ENCODE measurements around the gene PLCH1.

DNA sequence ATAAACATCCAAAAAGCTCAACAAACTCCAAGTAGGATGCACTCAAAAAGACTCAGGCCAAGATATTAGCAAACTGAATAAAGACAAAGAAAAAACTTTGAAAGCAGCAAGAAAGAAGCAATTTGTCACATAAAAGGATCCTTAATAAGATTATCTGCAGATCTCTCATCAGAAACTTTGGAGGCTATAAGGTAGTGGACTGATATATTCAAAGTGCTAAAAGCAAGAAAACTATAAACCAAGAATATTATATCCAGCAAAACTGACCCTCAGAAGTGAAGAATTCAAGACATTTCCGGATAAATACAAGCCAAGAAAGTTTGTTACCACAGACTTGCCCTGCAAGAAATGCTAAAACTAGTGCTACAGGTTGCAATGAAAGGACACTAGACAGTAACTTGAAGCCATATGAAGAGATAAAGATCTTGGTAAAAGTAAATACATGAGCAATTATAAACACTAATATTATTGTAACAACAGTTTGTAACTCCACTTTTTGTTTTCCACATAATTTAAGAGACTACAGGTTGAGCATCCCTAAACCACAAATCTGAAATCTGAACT, 37.6 kb upstream of the PLCH1 start:
- TF ChIP-seq, protein P1, sequence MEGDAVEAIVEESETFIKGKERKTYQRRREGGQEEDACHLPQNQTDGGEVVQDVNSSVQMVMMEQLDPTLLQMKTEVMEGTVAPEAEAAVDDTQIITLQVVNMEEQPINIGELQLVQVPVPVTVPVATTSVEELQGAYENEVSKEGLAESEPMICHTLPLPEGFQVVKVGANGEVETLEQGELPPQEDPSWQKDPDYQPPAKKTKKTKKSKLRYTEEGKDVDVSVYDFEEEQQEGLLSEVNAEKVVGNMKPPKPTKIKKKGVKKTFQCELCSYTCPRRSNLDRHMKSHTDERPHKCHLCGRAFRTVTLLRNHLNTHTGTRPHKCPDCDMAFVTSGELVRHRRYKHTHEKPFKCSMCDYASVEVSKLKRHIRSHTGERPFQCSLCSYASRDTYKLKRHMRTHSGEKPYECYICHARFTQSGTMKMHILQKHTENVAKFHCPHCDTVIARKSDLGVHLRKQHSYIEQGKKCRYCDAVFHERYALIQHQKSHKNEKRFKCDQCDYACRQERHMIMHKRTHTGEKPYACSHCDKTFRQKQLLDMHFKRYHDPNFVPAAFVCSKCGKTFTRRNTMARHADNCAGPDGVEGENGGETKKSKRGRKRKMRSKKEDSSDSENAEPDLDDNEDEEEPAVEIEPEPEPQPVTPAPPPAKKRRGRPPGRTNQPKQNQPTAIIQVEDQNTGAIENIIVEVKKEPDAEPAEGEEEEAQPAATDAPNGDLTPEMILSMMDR (IDR thresholded peaks at IDR 0.05; ENCODE audit: poor library complexity): no peak
- no peak for TF ChIP-seq EZH2 (IDR thresholded peaks at IDR 0.05; ENCODE audit: borderline replicate concordance)
- TF ChIP-seq EZH2phosphoT487 (IDR thresholded peaks at IDR 0.05; ENCODE audit: low read depth, severe bottlenecking, unreplicated experiment): no peak

All from hepatocyte (in vitro differentiated cells).